Measurements from ENCODE around the gene PREPL. TPM values are rescaled to one million over a fixed set of nuclear protein-coding genes. Genes with fewer than 3 reads are reported as not detected.

Gene PREPL
- total RNA-seq, 2 experiments from 2014 or later: 36.6 to 37.0 TPM

DNA sequence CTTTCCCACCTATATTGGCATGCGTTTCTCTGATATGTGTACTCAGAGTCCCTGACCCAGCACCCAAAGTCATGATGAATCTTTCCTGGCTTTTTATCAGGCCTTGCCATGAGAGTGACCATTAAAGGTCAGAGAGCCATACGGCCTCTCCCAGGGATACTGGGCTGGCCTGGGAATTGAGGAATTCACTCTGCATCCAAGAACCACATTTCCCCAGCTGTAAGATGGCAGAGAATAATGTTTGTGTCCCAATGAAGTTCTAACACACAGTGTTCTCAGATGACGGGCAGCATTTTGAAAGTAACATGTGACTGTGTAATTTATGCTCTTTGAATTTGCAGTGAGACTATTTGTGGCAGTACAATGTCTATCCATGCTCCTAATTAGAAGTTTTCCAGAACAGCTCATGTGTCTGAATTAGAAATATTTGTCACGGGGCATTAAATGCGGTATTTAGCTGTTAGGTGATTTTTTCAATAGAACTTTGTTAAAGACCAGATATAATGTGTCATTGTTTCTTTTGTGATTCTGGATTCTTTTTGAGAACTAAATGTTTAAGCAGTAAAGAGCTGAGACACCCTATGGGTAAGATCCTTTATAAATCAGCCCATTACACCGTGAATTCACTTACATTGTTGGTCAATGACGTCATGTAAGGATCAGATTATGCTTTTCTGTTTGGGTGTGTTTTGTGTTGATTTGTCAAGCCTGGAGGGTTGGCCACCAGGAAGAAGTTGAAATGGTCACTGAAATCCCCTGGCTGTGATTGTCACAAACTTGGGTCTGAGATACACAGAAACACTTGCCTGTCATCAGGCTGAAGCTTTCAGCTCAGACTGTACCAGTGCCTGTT is 93.3 kb downstream of the PREPL start:
- ChIA-PET POLR2A (no interaction called here), CTCF (interaction anchor here (1.8 kb wide), 1 partner anchor 687 kb away, joined by 5 read pairs; no protein-coding TSS in a partner anchor)

Other genes starting within 250 kb of the PREPL start
- gene PPM1B, start 192.6 kb downstream of the PREPL start, total RNA-seq: 10 to 100 TPM; 40.2 to 41.9 TPM
- not detected for gene SLC3A1, start 86.0 kb downstream of the PREPL start, total RNA-seq
- gene CAMKMT, start 453 bp upstream of the PREPL start, total RNA-seq: 10 to 100 TPM; 11.3 to 12.0 TPM